ENCODE data around the gene GIPC3. TPM values are rescaled to one million over a fixed set of nuclear protein-coding genes. Genes with fewer than 3 reads are reported as not detected.

GIPC3 gene
- total and polyA plus RNA-seq, 2 of the 8 experiments (the other 6 are each of a cell fraction or from before 2014, with no cell fraction given): 1.0 to 1.2 TPM

DNA sequence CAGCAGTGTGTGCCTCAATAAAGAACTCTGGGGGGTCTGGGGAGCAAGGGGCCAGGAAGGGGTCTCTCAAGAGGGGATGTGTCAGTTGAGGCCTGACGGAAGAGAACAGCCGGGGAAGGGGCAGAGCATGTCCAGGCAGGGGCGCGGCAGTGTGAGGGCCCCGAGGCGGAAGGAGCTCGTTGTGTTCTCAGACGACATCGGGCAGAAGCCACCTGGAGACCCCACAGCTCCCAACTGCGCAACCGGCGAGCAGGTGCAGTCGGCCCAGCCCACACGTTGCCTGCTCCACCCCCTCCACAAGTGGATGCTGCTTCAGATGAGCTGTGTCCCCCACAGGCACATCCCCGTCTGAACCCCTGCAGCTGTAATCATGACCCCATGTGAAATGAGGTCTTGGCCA, 36.4 kb downstream of the GIPC3 start:
- FAIRE-seq: no peak
- CTCF ChIA-PET (ENCODE audit: partially characterized antibody): interaction anchor here (0.7 to 7.3 kb wide), 10 partner anchors 9 to 316 kb away, joined by 3 to 38 read pairs (median 3); partner anchors contain the start of gene GIPC3

More for the DNA sequence above, 36.4 kb downstream of the GIPC3 start:
- H4K8ac ChIP-seq (ENCODE audit: extremely low read depth, insufficient read depth, low read length): no peak overlapping the region
- no peak overlapping the region for H2BK20ac ChIP-seq (ENCODE audit: low read length)
- peaks cover 0 to 9% (median 2%) of the 10 kb centered on the region in 4 experiments; a peak in 4 of 7 replicates for H3K4me1 ChIP-seq (replicated peaks in 1 of 4; ENCODE audit: control insufficient read depth in 3 of 4, insufficient read depth in 4 of 4, low read length in 3 of 4)
- H2BK120ac ChIP-seq (replicated peaks; ENCODE audit: low read depth, low read length): no peak overlapping the region
- no peak for TF ChIP-seq TCF12 (IDR thresholded peaks at IDR 0.05; ENCODE audit: low read depth, low read length)
- no peak overlapping the region for H3K4ac ChIP-seq (replicated peaks; ENCODE audit: insufficient read length, low read depth, low read length)
- no peak overlapping the region for H3K23ac ChIP-seq (ENCODE audit: insufficient read length)
- no peak overlapping the region for H3K4me2 ChIP-seq (ENCODE audit: insufficient read depth in 1 of 2, low read depth in 2 of 2, low read length in 2 of 2)
- H3K9ac ChIP-seq (replicated peaks in 1 of 4; ENCODE audit: extremely low read depth in 1 of 4, low read depth in 3 of 4, low read length in 3 of 4): no peak overlapping the region
- H3K79me2 ChIP-seq (ENCODE audit: control insufficient read depth in 1 of 2, insufficient read depth in 2 of 2, low read length in 2 of 2): peaks cover 9 to 24% of the 10 kb centered on the region in 2 experiments
- H4K20me1 ChIP-seq (replicated peaks in 1 of 2; ENCODE audit: control insufficient read depth in 1 of 2, insufficient read depth in 2 of 2, low read length in 2 of 2): peaks cover 4 to 16% of the 10 kb centered on the region in 2 experiments
- peaks cover 4% of the 10 kb centered on the region for H3K23me2 ChIP-seq (ENCODE audit: low read depth, low read length)
- H3K4me3 ChIP-seq (ENCODE audit: extremely low read depth in 1 of 4, insufficient read depth in 2 of 4, low read depth in 3 of 4, low read length in 4 of 4): no peak overlapping the region
- no peaks in the 10 kb centered on the region for H3K27me3 ChIP-seq (replicated peaks in 1 of 4; ENCODE audit: control insufficient read depth in 3 of 4, extremely low read depth in 1 of 4, insufficient read depth in 3 of 4, low read length in 3 of 4)
- no peak overlapping the region for H4K5ac ChIP-seq (ENCODE audit: insufficient read length, low read depth, low read length)
- 95% methylated on average over 15 of the region's 15 CpGs; no CpG with 5 or more reads in 1 of the 2 experiments for WGBS, 2 experiments (ENCODE audit: extremely low coverage in 1 of 2, insufficient coverage in 1 of 2, insufficient read length in 1 of 2, insufficient replicate concordance in 2 of 2, low coverage in 1 of 2, low lambda C conversion rate in 2 of 2, missing lambda C conversion rate in 1 of 2)
- no peak overlapping the region for H2AFZ ChIP-seq (ENCODE audit: low read length)
- no peak overlapping the region for H2BK15ac ChIP-seq (ENCODE audit: low read length)
- H2BK5ac ChIP-seq (ENCODE audit: low read depth, low read length): no peak overlapping the region
- no peak overlapping the region for H3K14ac ChIP-seq (ENCODE audit: insufficient read length)
- no peak overlapping the region for H2BK12ac ChIP-seq (ENCODE audit: low read depth, low read length)
- no peak for DNase-seq (ENCODE audit: low read depth in 1 of 2, low spot score in 2 of 2)
- POLR2A ChIA-PET (ENCODE audit: partially characterized antibody): interaction anchor here (1.6 to 1.7 kb wide), 2 partner anchors 11 to 85 kb away, joined by 3 to 5 read pairs; no protein-coding TSS in a partner anchor
- peaks cover 12% of the 10 kb centered on the region for H3K79me1 ChIP-seq (ENCODE audit: low read depth, low read length)
- no peak overlapping the region for H3K27ac ChIP-seq (ENCODE audit: low read depth, low read length)
- H3K18ac ChIP-seq (ENCODE audit: extremely low read depth, low read length): no peak overlapping the region
- no peak overlapping the region for H3K56ac ChIP-seq (replicated peaks; ENCODE audit: insufficient read length, low read depth, low read length)
- no peaks in the 10 kb centered on the region for H3K9me3 ChIP-seq (ENCODE audit: insufficient read depth in 2 of 2, low read depth in 1 of 2, low read length in 1 of 2)
- no peak overlapping the region for H2AK5ac ChIP-seq (ENCODE audit: low read depth, low read length)
- H3K36me3 ChIP-seq (ENCODE audit: control insufficient read depth in 2 of 4, insufficient read depth in 4 of 4, low read length in 3 of 4): peaks cover 2 to 5% (median 3%) of the 10 kb centered on the region in 4 experiments; a peak in 4 of 8 replicates
- no peak overlapping the region for H4K91ac ChIP-seq (replicated peaks; ENCODE audit: insufficient read length, low read length)
